ENCODE measurements around the gene UTY.

GRCh38 chrY:13233901-13234300 lies 245.9 kb downstream of the UTY start:
- TF ChIP-seq CTCF (IDR thresholded peaks at IDR 0.05; ENCODE audit: control extremely low read depth in 1 of 3, insufficient read depth in 1 of 3, low read depth in 1 of 3, low read length in 3 of 3): no peak
- TF ChIP-seq EZH2 (IDR thresholded peaks at IDR 0.05; ENCODE audit: low read depth, low read length, severe bottlenecking): no peak
- TF ChIP-seq PHF8 (conservative IDR thresholded peaks at IDR 0.05; ENCODE audit: low read depth, low read length): no peak

Data from H1 (cell line).